ENCODE results near the gene PPP1R10.

- no peak for TF ChIP-seq EZH2phosphoT487 (IDR thresholded peaks at IDR 0.05; ENCODE audit: insufficient read depth, low read depth)
- TF ChIP-seq EZH2 (IDR thresholded peaks at IDR 0.05; ENCODE audit: insufficient read depth, poor library complexity, severe bottlenecking): no peak
Observed at GRCh38 chr6:30556906-30557682, 59.9 kb downstream of the PPP1R10 start, which contains the start of gene PRR3.
